ENCODE data around the gene ADGRD1.

ADGRD1 gene

DNA sequence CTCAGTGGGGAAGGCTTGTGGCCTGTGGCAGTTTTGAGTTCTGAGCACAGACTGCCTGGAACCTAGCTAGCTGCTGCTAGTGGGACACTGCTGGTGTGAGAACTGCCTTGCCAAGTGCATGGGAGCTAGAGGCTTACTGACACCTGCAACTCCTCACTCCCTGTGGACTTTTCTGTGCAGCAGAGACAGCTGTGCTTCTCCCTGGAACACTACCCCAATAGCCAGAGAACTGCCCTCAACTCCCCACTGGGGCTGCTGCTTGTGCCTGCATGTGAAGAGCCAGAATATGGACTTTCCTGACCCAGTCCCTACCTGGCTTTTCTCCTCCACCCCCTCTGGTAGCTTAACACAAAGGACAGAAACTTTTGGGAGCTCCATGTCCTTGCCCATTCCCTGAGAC is 222.6 kb downstream of the ADGRD1 start:
- DNase-seq: no peak

DNA sequence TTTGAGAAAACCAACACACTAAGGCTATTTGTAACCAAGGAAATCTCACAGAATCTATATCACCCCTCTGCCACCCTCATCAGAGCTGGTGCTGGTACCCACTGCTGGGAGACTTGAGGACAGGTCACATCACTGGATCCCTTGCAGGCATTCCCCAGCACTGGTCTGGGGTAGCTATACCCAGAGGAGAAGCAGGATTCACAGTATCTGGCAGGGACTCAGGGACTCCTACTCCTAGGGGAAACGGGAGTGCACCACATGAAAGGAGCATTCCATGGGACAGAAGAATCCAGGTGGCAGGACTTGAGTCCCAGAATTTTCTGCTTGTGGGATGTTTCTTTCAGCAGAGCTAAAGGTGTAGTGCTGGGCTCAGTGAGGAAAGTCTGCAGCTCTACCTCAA is 223.2 kb downstream of the ADGRD1 start:
- no peak for DNase-seq

DNA sequence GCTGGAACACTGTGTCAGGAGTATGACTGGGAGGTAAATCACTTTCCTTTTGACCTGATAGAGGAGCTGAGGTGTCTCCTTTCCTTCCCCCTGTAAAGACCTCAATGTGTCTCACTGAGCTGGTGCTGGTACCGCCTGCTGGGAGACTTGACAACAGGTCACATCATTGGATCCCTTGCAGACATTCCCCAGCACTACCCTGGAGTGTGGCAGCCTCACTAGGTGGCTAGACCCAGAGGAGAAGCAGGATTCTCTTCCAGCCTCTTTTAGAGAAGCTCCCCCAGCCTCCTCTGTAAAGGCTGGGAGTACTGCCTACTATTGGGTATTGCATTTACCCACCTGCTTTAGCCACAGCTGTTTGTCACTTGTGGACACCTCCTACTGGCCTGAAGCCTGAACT is 223.9 kb downstream of the ADGRD1 start:
- DNase-seq: no peak

DNA sequence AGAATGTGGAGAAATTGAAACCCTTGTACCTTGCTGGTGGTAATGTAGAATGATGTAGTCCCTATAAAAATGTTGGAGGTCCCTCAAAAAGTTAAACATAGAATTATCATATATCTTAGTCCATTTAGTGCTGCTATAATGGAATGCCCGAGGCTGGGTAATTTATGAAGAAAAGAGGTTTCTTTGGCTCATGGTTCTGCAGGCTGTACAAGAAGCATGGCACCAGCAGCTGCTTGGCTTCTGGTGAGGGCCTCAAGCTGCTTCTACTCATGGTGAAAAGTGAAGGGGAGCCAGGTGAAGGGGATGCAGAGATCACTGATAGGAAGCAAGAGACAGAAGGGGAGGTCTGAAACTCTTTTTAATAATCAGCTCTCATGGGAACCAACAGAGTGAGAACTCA is 233.9 kb downstream of the ADGRD1 start:
- no peak for DNase-seq

DNA sequence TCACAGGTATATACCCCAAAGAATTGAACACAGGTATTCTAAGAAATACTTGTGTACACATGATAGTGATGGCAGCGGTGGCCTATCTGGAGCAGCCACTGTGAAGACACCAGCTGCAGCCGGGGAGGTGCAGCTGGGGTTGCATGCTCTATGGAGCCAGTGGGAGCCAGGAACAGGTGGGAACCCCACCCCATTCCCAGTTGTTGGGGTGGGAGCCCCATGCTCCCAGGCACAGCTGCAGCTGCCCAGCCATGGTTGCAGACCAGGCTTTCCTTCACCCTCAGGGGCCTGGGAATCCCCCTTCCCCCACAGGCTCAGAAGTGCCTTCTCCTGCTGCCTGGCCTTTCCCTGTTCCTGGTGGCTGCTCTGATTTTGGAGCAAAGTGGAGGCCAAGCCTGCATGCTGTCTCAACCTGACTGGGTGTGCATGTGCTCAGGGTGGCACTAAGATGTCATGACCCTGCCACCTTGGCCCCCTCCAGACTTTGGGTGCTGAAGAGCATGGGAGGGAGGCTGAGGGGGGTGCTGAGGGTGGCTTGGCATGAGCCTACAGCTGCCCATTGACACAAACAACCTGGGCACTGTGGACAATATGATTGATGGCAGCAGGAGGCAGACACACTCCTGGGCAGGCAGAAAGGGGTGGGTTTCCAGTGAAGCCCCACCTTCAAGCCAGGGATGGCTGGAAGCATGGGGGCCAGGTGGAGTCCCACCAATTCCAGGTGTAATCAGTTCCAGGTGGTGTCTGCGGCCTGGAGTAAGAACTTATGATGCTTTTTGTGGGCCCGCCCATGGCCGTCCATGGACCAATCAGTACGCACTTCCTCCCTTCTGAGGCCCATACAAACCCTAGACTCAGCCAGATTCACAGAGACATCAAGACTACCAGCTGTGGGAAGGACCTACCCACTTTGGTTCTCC is 234.7 kb downstream of the ADGRD1 start:
- DNase-seq: no peak

DNA sequence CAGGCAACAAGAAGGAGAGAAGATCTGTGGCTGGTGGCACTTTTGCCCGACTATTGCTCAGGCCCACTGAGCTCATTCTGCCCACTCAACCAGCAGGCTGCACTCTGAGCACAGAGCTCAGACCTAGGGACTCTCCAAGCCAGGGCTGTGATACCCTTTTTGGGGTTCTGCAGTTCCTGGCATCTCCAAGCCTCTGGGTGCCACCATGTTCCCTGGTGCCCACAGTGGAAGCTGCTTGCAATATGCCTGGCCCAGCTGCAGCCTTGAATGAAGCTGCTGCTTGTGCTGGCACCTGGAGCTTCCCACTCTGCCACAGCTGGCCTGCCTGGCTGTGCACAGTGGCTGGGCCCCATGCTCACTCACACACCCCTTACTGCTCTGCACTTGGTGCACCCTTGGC is 236.1 kb downstream of the ADGRD1 start:
- DNase-seq: no peak

DNA sequence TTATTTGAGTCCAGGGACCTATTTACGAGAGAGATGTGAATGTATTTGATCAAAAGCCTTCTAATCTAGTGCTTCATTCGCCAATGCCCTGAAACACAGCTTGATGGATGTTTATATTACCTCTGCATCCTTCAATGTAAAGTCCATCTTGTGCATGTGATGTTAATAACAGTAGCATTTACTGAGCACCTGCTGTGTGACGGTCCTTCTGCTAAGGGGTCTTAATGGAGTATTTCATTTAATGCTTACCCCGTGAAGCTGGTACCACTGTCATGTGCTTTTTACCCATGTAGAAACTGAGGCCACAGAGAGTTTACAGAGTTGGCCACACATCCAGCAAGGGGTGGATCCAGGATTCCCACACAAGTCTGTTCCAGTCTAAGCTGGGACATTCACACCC is 237.3 kb downstream of the ADGRD1 start:
- DNase-seq: no peak

All from NCI-H1092 (cell line).